ENCODE results near the gene TMEM120B.

DNA sequence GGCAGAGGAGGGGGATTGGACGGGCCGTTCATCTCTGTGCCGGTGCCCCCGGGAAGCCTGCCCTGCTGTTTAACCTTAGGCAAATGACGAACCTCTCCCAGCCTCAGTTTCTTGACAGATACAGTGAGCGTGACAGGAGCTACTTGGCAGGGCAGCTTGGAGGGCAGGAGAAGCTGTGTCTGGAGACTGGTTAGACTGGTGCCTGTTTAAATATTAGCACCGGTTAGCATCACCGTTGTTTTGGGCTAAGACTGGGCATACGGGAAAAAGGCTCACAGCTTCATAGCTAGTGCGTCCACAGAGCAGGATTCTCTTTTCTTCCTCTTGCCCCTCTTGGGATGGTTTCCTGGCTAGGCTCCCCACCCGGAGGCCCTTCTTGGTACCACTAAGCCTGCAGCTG, 42.3 kb downstream of the TMEM120B start:
- TF ChIP-seq, protein P1, sequence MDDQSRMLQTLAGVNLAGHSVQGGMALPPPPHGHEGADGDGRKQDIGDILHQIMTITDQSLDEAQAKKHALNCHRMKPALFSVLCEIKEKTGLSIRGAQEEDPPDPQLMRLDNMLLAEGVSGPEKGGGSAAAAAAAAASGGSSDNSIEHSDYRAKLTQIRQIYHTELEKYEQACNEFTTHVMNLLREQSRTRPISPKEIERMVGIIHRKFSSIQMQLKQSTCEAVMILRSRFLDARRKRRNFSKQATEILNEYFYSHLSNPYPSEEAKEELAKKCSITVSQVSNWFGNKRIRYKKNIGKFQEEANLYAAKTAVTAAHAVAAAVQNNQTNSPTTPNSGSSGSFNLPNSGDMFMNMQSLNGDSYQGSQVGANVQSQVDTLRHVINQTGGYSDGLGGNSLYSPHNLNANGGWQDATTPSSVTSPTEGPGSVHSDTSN (CRISPR knock-in tag; IDR thresholded peaks at IDR 0.05), result no peak
- TF ChIP-seq, protein P2, sequence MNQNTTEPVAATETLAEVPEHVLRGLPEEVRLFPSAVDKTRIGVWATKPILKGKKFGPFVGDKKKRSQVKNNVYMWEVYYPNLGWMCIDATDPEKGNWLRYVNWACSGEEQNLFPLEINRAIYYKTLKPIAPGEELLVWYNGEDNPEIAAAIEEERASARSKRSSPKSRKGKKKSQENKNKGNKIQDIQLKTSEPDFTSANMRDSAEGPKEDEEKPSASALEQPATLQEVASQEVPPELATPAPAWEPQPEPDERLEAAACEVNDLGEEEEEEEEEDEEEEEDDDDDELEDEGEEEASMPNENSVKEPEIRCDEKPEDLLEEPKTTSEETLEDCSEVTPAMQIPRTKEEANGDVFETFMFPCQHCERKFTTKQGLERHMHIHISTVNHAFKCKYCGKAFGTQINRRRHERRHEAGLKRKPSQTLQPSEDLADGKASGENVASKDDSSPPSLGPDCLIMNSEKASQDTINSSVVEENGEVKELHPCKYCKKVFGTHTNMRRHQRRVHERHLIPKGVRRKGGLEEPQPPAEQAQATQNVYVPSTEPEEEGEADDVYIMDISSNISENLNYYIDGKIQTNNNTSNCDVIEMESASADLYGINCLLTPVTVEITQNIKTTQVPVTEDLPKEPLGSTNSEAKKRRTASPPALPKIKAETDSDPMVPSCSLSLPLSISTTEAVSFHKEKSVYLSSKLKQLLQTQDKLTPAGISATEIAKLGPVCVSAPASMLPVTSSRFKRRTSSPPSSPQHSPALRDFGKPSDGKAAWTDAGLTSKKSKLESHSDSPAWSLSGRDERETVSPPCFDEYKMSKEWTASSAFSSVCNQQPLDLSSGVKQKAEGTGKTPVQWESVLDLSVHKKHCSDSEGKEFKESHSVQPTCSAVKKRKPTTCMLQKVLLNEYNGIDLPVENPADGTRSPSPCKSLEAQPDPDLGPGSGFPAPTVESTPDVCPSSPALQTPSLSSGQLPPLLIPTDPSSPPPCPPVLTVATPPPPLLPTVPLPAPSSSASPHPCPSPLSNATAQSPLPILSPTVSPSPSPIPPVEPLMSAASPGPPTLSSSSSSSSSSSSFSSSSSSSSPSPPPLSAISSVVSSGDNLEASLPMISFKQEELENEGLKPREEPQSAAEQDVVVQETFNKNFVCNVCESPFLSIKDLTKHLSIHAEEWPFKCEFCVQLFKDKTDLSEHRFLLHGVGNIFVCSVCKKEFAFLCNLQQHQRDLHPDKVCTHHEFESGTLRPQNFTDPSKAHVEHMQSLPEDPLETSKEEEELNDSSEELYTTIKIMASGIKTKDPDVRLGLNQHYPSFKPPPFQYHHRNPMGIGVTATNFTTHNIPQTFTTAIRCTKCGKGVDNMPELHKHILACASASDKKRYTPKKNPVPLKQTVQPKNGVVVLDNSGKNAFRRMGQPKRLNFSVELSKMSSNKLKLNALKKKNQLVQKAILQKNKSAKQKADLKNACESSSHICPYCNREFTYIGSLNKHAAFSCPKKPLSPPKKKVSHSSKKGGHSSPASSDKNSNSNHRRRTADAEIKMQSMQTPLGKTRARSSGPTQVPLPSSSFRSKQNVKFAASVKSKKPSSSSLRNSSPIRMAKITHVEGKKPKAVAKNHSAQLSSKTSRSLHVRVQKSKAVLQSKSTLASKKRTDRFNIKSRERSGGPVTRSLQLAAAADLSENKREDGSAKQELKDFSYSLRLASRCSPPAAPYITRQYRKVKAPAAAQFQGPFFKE (tag by site-specific recombination; IDR thresholded peaks at IDR 0.05; ENCODE audit: borderline replicate concordance), result no peak
- TF ChIP-seq, protein P3, sequence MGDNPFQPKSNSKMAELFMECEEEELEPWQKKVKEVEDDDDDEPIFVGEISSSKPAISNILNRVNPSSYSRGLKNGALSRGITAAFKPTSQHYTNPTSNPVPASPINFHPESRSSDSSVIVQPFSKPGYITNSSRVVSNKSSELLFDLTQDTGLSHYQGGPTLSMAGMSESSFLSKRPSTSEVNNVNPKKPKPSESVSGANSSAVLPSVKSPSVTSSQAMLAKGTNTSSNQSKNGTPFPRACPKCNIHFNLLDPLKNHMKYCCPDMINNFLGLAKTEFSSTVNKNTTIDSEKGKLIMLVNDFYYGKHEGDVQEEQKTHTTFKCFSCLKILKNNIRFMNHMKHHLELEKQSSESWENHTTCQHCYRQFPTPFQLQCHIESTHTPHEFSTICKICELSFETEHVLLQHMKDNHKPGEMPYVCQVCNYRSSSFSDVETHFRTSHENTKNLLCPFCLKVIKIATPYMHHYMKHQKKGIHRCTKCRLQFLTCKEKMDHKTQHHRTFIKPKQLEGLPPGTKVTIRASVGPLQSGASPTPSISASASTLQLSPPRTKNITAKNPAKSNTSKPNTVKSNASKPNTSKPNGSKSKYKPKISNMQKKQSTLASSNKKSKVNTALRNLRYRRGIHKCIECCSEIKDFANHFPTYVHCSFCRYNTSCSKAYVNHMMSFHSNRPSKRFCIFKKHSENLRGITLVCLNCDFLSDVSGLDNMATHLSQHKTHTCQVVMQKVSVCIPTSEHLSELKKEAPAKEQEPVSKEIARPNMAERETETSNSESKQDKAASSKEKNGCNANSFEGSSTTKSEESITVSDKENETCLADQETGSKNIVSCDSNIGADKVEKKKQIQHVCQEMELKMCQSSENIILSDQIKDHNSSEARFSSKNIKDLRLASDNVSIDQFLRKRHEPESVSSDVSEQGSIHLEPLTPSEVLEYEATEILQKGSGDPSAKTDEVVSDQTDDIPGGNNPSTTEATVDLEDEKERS (tag by site-specific recombination; IDR thresholded peaks at IDR 0.05), result no peak
- TF ChIP-seq, protein P4, sequence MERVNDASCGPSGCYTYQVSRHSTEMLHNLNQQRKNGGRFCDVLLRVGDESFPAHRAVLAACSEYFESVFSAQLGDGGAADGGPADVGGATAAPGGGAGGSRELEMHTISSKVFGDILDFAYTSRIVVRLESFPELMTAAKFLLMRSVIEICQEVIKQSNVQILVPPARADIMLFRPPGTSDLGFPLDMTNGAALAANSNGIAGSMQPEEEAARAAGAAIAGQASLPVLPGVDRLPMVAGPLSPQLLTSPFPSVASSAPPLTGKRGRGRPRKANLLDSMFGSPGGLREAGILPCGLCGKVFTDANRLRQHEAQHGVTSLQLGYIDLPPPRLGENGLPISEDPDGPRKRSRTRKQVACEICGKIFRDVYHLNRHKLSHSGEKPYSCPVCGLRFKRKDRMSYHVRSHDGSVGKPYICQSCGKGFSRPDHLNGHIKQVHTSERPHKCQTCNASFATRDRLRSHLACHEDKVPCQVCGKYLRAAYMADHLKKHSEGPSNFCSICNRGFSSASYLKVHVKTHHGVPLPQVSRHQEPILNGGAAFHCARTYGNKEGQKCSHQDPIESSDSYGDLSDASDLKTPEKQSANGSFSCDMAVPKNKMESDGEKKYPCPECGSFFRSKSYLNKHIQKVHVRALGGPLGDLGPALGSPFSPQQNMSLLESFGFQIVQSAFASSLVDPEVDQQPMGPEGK (tag by site-specific recombination; IDR thresholded peaks at IDR 0.05), result no peak
- no peak for TF ChIP-seq REPIN1 (tag by site-specific recombination; IDR thresholded peaks at IDR 0.05; ENCODE audit: low read depth)
- no peak for TF ChIP-seq ZNF138 (tag by site-specific recombination; IDR thresholded peaks at IDR 0.05; ENCODE audit: borderline replicate concordance)
- TF ChIP-seq, protein P5, sequence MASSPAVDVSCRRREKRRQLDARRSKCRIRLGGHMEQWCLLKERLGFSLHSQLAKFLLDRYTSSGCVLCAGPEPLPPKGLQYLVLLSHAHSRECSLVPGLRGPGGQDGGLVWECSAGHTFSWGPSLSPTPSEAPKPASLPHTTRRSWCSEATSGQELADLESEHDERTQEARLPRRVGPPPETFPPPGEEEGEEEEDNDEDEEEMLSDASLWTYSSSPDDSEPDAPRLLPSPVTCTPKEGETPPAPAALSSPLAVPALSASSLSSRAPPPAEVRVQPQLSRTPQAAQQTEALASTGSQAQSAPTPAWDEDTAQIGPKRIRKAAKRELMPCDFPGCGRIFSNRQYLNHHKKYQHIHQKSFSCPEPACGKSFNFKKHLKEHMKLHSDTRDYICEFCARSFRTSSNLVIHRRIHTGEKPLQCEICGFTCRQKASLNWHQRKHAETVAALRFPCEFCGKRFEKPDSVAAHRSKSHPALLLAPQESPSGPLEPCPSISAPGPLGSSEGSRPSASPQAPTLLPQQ (tag by site-specific recombination; IDR thresholded peaks at IDR 0.05), result no peak
- TF ChIP-seq, protein P6, sequence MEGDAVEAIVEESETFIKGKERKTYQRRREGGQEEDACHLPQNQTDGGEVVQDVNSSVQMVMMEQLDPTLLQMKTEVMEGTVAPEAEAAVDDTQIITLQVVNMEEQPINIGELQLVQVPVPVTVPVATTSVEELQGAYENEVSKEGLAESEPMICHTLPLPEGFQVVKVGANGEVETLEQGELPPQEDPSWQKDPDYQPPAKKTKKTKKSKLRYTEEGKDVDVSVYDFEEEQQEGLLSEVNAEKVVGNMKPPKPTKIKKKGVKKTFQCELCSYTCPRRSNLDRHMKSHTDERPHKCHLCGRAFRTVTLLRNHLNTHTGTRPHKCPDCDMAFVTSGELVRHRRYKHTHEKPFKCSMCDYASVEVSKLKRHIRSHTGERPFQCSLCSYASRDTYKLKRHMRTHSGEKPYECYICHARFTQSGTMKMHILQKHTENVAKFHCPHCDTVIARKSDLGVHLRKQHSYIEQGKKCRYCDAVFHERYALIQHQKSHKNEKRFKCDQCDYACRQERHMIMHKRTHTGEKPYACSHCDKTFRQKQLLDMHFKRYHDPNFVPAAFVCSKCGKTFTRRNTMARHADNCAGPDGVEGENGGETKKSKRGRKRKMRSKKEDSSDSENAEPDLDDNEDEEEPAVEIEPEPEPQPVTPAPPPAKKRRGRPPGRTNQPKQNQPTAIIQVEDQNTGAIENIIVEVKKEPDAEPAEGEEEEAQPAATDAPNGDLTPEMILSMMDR (tag by site-specific recombination; IDR thresholded peaks at IDR 0.05), result no peak
- TF ChIP-seq, protein P7, sequence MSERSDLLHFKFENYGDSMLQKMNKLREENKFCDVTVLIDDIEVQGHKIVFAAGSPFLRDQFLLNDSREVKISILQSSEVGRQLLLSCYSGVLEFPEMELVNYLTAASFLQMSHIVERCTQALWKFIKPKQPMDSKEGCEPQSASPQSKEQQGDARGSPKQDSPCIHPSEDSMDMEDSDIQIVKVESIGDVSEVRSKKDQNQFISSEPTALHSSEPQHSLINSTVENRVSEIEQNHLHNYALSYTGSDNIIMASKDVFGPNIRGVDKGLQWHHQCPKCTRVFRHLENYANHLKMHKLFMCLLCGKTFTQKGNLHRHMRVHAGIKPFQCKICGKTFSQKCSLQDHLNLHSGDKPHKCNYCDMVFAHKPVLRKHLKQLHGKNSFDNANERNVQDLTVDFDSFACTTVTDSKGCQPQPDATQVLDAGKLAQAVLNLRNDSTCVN (tag by site-specific recombination; optimal IDR thresholded peaks at IDR 0.05), result no peak
- TF ChIP-seq, protein P8, sequence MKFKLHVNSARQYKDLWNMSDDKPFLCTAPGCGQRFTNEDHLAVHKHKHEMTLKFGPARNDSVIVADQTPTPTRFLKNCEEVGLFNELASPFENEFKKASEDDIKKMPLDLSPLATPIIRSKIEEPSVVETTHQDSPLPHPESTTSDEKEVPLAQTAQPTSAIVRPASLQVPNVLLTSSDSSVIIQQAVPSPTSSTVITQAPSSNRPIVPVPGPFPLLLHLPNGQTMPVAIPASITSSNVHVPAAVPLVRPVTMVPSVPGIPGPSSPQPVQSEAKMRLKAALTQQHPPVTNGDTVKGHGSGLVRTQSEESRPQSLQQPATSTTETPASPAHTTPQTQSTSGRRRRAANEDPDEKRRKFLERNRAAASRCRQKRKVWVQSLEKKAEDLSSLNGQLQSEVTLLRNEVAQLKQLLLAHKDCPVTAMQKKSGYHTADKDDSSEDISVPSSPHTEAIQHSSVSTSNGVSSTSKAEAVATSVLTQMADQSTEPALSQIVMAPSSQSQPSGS (tag by site-specific recombination; IDR thresholded peaks at IDR 0.05; ENCODE audit: low read depth), result no peak

Data from HEK293 (cell line).